Measurements from ENCODE around the gene SSR3.
"Not testable (repeated sequence)": the region's sequence is repeated elsewhere in the genome, so short reads cannot be mapped to it uniquely, and the experiment has no call there.

Gene SSR3

DNA sequence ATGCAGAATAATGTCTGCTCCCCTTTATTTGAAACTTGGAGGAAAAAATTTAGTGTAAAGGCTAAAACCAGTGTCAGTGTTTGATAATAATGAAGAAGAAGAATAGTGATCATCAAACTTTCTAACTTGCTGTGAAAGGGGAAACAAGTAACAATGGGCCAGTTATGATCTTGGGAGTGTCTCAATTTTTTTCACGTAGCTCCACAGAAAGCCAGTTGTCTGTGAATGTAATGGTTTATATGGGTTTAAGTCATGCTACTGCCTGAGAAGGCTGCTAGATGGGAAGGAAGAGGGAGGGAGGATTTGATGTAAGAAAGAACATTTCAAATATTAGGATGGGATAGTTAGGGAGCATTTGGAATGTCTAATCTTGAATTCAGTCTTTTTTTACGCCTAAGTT is 21.1 kb upstream of the SSR3 start:
- DNase-seq (ENCODE audit: low read depth in 3 of 3): no peak

DNA sequence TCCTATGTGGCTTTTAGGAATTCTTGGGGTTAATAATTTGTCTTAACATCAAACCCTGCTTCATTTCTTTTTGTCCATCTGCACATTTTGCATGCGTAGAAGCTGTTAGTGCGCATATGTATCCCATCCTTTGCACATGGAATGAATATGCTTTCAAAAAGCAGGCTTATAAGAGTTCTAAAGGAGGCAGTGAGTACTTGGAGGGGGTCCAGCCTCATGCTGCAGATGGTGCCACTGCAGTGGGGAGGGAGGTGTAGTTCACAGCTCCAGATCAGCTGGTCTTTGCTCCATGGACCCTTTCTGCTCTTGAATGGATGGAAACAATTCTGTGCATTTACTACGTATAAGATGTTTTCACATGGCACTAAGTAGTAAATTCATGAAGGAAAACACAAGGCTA is 20.7 kb upstream of the SSR3 start:
- DNase-seq (ENCODE audit: low read depth in 3 of 3): no peak

DNA sequence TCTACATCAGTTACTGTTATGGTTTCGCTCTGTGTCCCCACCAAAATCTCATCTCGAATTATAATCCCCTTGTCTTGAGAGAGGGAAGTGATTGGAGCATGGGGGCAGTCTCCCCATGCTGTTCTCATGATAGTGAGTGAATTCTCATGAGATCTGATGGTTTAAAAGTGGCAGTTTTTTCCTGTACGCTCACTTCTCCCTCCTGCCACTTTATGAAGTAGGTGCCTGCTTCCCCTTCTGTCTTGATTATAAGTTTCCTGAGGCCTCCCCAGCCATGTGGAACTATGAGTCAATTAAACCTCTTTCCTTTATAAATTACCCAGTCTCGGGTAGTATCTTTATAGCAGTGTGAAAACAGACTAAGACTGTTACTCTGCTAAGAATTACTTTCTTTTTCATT is 15.0 kb upstream of the SSR3 start:
- DNase-seq (ENCODE audit: low read depth in 3 of 3): not testable (repeated sequence)

DNA sequence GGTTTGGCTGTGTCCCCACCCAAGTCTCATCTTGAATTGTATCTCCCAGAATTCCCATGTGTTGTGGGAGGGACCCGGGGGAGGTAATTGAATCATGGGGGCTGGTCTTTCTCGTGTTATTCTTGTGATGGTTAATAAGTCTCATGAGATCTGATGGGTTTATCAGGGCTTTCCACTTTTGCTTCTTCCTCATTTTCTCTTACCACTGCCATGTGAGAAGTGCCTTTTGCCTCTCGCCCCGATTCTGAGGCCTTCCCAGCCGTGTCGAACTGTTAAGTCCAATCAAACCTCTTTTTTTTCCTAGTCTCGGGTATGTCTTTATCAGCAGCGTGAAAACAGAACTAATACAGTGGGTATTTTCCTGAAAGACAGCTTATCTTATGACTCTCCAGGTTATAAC is 14.1 kb upstream of the SSR3 start:
- not testable (repeated sequence) for DNase-seq (ENCODE audit: low read depth in 3 of 3)

DNA sequence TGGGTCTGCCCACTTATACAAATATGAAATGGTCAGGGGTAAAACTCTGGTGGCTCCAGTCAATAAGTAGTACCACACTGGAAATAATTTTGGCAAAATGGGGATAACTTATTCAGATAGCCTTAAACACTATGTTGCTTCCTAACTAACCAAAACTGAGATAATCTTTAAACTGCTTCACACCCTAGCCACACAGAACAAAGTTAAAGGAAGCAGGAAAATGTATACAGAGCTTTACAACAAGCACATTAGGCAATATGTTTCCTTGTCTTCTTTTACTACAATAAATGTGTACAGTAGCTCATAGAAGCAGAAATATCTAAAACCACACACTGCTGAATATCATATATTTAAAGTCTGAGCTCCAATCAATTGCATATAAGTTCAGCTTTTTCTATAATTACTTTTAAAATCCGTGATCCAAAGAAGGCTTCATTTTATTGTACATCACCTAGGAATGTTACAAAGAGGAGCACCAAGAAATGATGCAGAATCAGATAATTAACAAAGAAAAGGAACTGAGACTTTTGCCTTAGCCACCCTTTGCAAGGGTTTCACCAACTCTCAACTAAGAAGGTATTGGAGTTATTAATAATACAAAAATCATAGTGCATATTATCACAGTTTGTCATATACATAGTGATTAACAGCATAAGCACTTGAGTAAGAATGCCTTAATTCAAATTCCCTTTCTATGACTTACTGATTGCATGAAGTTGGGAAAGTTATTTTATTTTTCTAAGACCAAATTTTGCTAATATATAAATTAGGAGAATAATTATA is 9.2 kb upstream of the SSR3 start:
- no peak for DNase-seq (ENCODE audit: low read depth in 3 of 3)

DNA sequence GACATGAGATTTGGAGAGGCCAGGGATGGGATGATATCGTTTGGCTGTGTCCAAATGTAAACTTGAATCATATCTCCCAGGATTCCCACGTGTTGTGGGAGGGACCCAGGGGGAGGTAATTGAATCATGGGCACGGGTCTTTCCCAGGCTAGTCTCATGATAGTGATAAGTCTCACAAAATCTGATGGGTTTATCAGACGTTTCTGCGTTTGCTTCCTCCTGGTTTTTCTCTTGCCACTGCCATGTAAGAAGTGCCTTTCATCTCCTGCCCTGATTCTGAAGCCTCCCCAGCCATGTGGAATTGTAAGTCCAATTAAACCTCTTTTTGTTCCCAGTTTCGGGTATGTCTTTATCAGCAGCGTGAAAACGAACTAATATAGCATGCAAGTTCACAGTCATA is 7.6 kb upstream of the SSR3 start:
- not testable (repeated sequence) for DNase-seq (ENCODE audit: low read depth in 3 of 3)

DNA sequence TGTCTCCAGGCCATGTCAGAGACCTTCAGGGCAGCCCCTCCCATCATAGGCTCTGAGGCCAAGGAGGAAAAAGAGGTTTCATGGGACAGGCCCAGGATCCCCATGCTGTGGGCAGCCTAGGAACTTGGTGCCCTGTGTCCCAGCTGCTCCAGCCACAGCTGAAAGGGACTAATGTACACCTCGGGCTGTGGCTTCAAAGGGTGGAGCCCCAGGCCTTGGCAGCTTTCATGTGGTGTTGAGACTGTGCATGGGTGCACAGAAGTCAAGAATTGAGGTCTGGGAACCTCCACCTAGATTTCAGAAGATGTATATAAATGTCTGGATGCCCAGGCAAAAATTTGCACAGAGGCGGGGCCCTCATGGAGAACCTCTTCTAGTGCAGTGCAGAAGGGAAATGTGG is 6.6 kb upstream of the SSR3 start:
- DNase-seq (ENCODE audit: low read depth in 3 of 3): no peak

DNA sequence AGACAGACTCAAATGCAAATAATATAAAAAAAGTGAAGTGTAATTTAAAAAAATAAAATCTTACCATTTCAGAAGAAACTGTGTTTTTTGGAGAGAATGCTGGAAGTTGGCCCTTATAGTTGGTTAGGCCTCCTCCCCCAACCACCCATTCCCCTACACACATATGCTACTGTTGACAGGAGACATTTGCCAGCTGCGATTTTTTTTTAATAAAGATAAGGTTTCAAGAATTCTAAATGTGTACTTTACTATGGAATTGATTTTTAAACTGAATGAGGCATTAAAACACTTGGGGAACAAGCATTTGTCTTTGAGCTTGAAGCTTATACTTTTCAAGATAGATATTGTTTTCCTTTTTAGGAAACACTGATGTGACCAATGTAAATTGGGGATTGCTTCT is 4.4 kb upstream of the SSR3 start:
- no peak for DNase-seq (ENCODE audit: low read depth in 3 of 3)

DNA sequence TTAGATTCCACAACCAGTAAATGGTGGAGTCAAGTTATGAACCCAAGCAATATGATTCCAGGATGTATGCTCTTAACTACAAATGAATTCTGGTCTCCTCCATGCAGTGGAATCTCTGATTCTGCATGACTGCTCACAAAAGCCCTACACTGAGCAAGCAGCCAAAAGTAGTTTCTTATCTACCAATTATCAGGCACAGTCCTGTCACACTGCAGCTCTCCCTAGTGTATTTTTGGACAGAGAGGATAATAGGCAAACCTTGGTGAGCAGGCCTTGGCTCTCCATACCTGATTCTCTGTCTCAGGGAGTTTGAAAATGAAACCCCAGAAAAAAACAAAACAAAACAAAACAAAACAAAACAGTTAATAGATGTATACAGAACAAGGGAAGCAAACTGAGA is 3.5 kb upstream of the SSR3 start:
- no peak for DNase-seq (ENCODE audit: low read depth in 3 of 3)

DNA sequence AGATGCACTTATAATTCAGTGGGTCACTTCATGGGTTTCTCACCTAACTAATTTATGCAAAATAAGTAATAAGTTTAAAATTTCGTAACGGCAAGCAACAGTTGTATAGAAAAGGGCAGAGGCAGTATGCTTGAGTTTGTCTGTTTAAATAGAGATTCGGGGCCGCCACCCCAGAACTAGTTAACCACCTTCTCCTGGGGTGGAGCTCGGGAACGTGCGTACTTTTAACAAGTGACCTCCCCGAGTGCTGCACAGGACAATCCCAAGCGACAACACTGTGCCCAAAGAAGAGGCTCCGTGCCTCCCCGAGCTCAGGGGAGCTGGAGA is 439 bp downstream of the SSR3 start:
- DNase-seq (ENCODE audit: low read depth in 3 of 3): no peak

DNA sequence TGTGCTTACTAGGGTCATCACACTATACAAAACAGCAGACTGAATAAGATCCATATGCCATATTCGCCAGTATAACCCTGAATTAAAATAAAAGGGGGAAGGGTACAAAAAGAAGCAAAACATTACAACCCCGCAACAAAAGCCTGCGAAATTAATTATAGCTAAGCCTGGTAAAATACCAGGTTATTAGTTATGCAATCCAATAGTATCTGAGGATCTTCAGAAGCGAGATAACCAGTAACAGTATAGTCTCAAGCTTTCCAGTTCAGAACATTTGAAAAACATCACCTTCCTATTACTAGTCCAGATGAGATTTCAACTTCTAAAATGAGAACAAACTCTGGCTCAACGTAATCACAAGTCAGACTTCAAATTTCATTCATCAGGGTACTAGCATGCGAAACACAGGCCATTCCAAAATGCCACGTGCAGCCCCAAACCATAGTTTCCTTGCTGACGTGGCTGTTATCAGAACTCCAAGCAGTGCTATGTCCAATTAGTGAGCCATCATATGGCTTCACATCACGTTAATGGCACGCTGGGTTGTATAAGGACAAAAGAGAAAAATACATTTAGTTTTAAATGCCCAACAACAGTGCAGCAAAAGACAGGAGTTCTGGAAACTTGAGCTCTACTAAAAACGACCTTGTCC is 1.1 kb downstream of the SSR3 start:
- DNase-seq (ENCODE audit: low read depth in 3 of 3): no peak

DNA sequence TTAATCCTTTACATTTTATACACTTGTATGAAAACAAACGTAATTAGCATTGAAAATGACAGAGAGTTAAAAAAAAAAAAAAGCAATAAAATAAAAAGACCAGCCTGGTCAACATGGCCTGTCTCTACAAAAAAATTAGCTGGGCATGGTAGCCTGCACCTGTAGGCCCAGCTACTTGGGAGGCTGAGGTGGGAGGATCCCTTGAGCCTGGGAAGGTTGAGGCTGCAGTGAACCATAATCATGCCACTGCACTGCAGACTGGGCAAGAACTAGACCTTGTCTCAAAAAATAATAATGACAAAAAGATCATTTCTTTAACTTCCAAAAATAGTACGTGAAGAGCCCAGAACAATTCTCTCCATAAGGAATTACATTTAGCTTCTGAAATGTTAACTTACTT is 1.9 kb downstream of the SSR3 start:
- DNase-seq (ENCODE audit: low read depth in 3 of 3): no peak

DNA sequence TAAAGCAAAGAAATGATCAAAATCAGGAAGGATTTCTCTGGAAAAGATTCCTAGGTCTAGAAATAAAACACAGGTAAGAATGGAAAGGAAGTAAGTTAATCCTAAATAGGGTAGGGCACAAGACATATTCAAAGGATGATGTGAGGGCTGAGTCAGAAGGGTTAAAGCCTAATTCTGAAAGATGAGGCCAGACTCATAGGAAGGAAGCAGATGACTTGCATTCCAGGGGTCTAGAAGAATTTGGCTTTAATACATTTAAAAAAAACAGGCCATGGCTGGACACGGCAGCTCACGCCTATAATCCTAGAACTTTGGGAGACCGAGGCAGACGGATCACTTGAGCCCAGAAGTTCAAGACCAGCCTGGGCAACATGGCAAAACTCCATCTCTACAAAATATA is 3.2 kb downstream of the SSR3 start:
- no peak for DNase-seq (ENCODE audit: low read depth in 3 of 3)

DNA sequence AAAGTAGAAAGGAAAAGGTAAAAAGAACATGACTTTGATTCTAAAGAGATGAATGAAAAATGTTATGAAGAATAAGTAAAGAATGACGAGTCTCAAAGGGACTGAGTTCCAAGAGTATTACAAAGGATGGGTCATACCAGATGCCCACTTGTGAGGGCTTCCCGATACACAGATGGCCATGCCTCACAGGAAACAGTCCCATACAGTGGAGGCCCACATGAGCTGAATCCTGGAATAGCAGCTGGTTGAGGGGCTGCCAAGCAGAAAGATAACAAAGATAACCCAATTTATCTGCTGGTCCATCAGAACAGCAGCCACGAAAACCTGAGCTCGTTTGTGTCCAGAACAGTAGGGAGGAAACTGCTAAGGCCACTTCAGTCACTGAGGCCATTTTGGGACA is 3.7 kb downstream of the SSR3 start:
- no peak for DNase-seq (ENCODE audit: low read depth in 3 of 3)

DNA sequence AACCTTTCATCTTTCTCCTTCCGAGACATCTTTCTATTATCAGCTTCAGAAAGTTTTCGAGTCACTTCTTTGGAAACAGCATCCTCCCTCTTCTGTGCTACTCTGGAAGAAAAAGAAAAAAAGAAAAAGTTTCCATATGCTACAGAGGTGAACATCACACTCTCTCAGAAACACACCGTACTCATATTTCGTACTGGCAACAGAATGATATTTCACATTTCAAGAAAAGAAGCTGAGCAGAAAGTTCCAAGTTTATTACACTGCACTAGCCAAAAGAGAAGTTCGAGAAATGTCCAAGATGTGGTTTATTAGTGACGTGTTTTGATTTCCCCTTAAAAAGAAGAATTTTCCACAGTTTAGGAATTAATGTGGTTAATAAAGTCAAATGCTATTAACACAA is 6.0 kb downstream of the SSR3 start:
- DNase-seq (ENCODE audit: low read depth in 3 of 3): no peak

DNA sequence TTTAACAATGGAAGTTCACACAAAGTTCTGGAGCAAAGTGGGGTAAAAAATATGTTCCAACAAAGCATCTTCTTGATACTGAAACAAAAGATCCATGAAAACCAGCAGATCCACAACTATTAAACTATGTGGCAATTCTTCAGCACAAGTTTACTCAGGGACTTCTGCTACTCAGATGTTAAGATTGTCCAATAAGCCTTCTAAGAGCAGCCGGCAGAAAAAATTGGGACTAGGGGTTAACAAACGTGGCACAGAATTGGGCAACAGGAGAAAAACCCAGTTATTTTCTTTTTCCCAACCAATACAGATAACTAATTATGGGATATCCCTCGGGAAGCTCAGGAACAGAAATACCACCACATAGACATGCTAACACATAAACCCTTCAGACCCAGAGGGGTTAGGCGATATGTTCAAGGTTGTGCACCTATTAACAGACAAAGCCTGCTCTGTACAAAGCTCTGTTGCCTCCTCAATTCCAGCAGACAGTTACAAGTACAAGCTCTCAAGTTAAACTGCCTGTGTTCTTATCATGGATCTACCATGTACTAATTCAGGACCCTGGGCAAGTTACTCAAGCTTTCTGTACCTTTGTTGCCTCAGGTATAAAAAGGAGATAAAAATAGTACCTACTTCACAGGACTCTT is 6.8 kb downstream of the SSR3 start:
- DNase-seq (ENCODE audit: low read depth in 3 of 3): no peak

DNA sequence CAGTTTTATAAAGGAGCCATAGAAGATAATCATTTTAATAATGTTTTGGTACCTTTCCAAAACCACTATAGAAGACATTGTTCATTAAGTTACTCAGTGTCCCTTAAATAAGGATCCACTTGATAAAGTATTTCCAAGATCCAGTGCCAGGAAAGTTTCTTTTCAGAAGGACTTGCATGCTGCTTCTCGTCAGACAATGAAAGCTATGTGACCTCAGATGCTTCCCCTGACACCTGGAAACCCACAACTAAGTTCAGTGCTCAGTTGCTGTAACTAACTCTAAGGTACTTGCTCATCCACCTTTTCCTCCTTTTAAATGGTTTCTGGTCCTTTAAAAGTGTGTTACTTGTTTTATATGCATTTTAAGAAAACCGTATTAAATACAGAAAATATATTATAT is 7.3 kb downstream of the SSR3 start:
- DNase-seq (ENCODE audit: low read depth in 3 of 3): no peak

DNA sequence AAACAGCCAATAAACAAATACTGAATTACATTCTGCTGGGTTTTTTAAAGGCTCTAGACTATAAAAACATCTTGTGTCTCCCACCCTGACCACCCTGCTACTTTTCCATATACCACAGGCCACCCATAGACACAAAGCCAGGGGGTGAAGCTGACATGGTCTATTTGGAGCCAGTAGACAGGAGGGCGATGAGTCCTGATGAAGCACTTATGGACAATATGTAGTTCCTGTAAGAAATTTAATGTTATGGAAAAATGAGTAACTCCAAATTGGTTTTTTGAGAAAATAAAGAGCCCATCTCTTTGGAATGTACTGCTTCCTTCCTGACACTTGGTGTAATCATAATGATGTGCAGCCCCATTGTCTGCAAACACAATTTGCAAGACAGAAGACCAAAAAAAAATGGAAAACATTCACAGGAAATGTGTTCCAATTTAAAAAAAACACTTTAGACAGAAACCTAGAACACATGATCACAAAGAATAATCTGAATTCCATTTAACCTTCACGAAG is 11.8 kb downstream of the SSR3 start:
- no peak for DNase-seq (ENCODE audit: low read depth in 3 of 3)

DNA sequence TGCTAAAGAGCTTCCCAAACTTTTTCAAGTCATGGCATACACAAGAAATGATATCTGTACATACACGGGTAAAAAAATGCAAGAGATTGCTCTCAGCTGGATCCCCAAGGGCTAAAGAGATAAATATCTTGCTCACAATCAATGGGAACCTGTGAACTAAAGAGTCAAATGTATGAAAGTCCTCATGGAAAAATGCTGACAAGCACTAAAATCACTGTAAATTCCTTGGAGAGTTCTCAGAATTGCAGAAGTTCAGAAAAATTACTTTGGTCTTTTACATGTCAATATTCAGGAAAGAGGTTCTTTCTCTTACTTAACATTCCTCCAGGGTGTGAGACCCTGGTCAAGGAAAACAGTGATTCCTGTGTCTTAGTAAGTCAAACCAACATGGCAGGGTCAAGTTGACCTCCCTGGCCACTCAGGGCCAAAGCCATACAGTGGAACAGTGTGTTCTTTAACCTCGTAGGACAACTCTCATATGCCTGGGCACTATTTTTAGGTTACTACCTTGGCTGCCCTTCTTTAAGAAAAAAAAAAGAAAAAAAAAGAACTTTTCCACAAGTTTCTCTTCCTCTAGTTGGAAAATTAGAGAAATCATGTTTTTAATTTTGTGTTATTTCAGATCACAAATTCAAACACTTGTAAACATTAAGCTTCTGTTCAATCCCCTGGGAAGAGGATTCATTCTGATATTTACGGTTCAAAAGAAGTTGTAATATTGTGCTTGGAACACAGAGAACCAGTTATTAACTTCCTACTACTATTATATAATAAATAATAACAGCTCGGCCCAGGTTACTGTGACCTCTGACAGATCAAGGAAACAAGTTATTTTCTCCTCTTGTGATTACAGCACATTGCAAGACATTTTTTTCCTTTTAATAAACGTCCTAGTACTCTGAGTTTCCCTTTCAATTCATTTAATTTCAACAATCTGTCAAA is 12.5 kb downstream of the SSR3 start:
- DNase-seq (ENCODE audit: low read depth in 3 of 3): no peak

DNA sequence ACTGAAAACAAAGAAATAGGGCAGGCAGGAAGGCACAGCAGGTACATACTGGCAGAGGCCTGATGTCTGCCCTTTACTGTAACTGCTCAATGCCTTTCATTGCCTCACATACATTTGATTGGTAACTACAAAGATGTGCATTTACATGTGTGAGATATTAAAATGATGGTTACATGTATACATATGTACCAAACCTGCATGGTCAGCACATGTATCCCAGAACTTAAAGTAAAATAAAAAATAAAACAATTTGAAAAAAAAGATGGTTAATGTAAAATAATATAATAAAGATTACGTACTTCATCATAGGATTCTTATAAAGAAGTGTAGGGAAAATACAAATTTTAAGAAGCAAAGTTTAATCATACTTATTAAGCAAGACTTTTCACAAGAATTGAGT is 15.1 kb downstream of the SSR3 start:
- no peak for DNase-seq (ENCODE audit: low read depth in 3 of 3)

DNA sequence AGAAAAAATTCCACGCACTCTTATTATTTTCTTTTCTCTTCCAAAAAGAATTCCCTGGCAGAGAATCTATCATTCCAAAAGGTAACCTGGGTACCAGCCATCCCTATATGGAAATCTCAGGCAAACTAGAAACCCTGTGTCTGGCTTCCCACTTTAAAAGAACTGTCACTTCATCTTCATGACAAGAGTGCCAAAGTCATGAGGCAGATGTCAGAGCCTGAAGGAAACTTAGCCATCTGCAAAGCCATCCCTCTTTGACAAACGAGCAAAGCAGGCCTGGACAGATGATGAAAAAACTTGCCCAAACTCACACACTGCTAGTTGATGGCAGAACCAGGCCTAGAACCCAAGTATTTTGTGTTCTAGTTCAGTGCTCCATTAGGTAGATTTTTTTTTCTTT is 15.9 kb downstream of the SSR3 start:
- no peak for DNase-seq (ENCODE audit: low read depth in 3 of 3)

Measured in stimulated activated CD4-positive, alpha-beta T cell treated with anti-CD3 and anti-CD28 coated beads, TNF-alpha, amount 100 ng/mL, for 24 hours (primary cell).